B cell (primary cell): ENCODE data around the gene PSAP. TPM values are rescaled to one million over a fixed set of nuclear protein-coding genes. Genes with fewer than 3 reads are reported as not detected.

Experiments used
- ATAC-seq: fragments of 200-7000 bp; cut with Tn5 transposase; one replicate; pipeline ENCODE4 v1.10.0; 2021; ENCODE audit warnings: low read depth, mild to moderate bottlenecking, moderate number of reproducible peaks, moderate library complexity
- CTCF ChIA-PET: fragments of 350-600 bp; sonication (Branson Sonifier 250); formaldehyde crosslinking; loops from one replicate; lab custom pipeline; 2021; ENCODE audit warnings: antibody characterized with exemption, inconsistent platforms; lab: Charles Lee
- POLR2A ChIA-PET: fragments of 350-600 bp; sonication (Branson Sonifier 250); formaldehyde crosslinking; loops from one replicate; lab custom pipeline; 2021; ENCODE audit warnings: antibody characterized with exemption; lab: Charles Lee
- DNase-seq: peaks from one replicate; pipeline ENCODE4 v3.0.0; 2013
- H2AFZ ChIP-seq: 2 replicates; pipeline ENCODE4 v1.6.1; 2012; ENCODE audit warnings: mild to moderate bottlenecking, low read depth, low read length; ENCODE audit not compliant: insufficient read depth, poor library complexity, severe bottlenecking
- H3K27ac ChIP-seq, 2 donors: 1 replicate in 1 of 2; 2 replicates in 1 of 2; pipeline ENCODE4 v1.5.1; 2012 to 2013; ENCODE audit warnings: low read length in 2 of 2, mild to moderate bottlenecking in 2 of 2, moderate library complexity in 1 of 2
- H3K27me3 ChIP-seq, 4 experiments: fragments of 200-600 bp in 1 of 4; sonication (generic) in 1 of 4; replicated peaks in 1 of 4; 1 replicate in 2 of 4; 2 replicates in 2 of 4; pipeline versions ENCODE4 v1.6.1 to v1.7.0; 2013 to 2016; ENCODE audit warnings: low read length in 3 of 4, mild to moderate bottlenecking in 2 of 4, mixed read lengths in 1 of 4, moderate library complexity in 1 of 4; ENCODE audit not compliant: insufficient read depth in 4 of 4, control insufficient read depth in 3 of 4; ENCODE audit errors: control extremely low read depth in 1 of 4
- H3K36me3 ChIP-seq, 2 experiments: replicated peaks in 1 of 2; 1 replicate in 1 of 2; 2 replicates in 1 of 2; pipeline versions ENCODE4 v1.6.1 to v1.7.1; 2013; ENCODE audit warnings: low read length in 1 of 2; ENCODE audit not compliant: insufficient read depth in 2 of 2, control insufficient read depth in 1 of 2; ENCODE audit errors: control extremely low read depth in 1 of 2, extremely low read depth in 1 of 2
- H3K4me1 ChIP-seq, 2 donors: fragments of 200-600 bp in 1 of 2; sonication (generic) in 1 of 2; 1 replicate in 1 of 2; 2 replicates in 1 of 2; pipeline versions ENCODE4 v1.5.1 to v1.6.1; 2013 to 2017; ENCODE audit warnings: low read length in 2 of 2; ENCODE audit not compliant: control insufficient read depth in 2 of 2, insufficient read depth in 2 of 2
- H3K4me2 ChIP-seq: replicated peaks from 2 replicates; pipeline ENCODE3; 2012; ENCODE audit warnings: mild to moderate bottlenecking, low read depth, low read length; ENCODE audit not compliant: poor library complexity, severe bottlenecking
- H3K4me3 ChIP-seq, 5 experiments: fragments of 200-600 bp in 1 of 5; sonication (generic) in 1 of 5; 1 replicate in 3 of 5; 2 replicates in 2 of 5; pipeline versions ENCODE4 v1.5.1 to v1.7.0; 2011 to 2016; ENCODE audit warnings: low read length in 4 of 5, mild to moderate bottlenecking in 4 of 5, low read depth in 2 of 5, control low read depth in 1 of 5, moderate library complexity in 1 of 5; ENCODE audit not compliant: insufficient read depth in 1 of 5; ENCODE audit errors: control extremely low read depth in 1 of 5, extremely low read depth in 1 of 5
- H3K79me2 ChIP-seq: fragments of 200-600 bp; sonication (generic); one replicate; pipeline ENCODE4 v1.6.0; 2016; ENCODE audit warnings: low read length; ENCODE audit not compliant: control insufficient read depth, insufficient read depth
- H3K9ac ChIP-seq: fragments of 200-600 bp; sonication (generic); 2 replicates; pipeline ENCODE4 v1.6.1; 2017; ENCODE audit warnings: mild to moderate bottlenecking, low read length, moderate library complexity
- H3K9me3 ChIP-seq, 3 donors: one replicate each; pipeline versions ENCODE4 v1.6.1 to v1.7.1; 2013; ENCODE audit warnings: low read length in 2 of 3; ENCODE audit not compliant: control insufficient read depth in 2 of 3, insufficient read depth in 1 of 3; ENCODE audit errors: control extremely low read depth in 1 of 3
- H4K20me1 ChIP-seq: 2 replicates; pipeline ENCODE4 v1.6.0; 2012; ENCODE audit warnings: mild to moderate bottlenecking, low read length; ENCODE audit not compliant: insufficient read depth, control insufficient read depth, poor library complexity, severe bottlenecking
- H3K27ac Mint-ChIP-seq: one replicate; pipeline ENCODE4 v1.8.0; 2021; ENCODE audit warnings: mixed read lengths
- H3K27me3 Mint-ChIP-seq: one replicate; pipeline ENCODE4 v1.8.0; 2021; ENCODE audit warnings: mixed read lengths
- H3K4me1 Mint-ChIP-seq: one replicate; pipeline ENCODE4 v1.8.0; 2021; ENCODE audit warnings: mixed read lengths
- H3K4me3 Mint-ChIP-seq: one replicate; pipeline ENCODE4 v1.8.0; 2021; ENCODE audit warnings: mixed read lengths
- H3K9me3 Mint-ChIP-seq: one replicate; pipeline ENCODE4 v1.8.0; 2022; ENCODE audit warnings: mixed read lengths; ENCODE audit not compliant: insufficient read depth
- EZH2 ChIP-seq: IDR thresholded peaks from 2 replicates; pipeline ENCODE4 v1.6.1; 2012; ENCODE audit warnings: borderline replicate concordance, low read depth, mild to moderate bottlenecking, moderate library complexity, low read length; ENCODE audit not compliant: insufficient read depth, poor library complexity, severe bottlenecking
- WGBS: methylation state at CpG from one replicate; pipeline ENCODE4 v1.1.5; 2013; ENCODE audit warnings: missing lambda C conversion rate; ENCODE audit not compliant: insufficient coverage; 5-methylcytosine and 5-hydroxymethylcytosine counted together
- intact Hi-C: fragments of 100-400 bp; cut with micrococcal nuclease; formaldehyde crosslinking; loops from one replicate; pipeline ENCODE4 v1.10.0; 2022
- polyA plus RNA-seq: library from polyadenylated mRNA; depleted of rRNA; stranded (reverse); fragments of >200 nt; gene quantifications from 2 replicates; pipeline ENCODE4 v1.2.3, GENCODE V29; 2012
- total RNA-seq, 2 donors: library from RNA; stranded (reverse); fragments of 120-200 nt in 1 of 2; gene quantifications; 1 replicate in 1 of 2; 2 replicates in 1 of 2; pipeline versions ENCODE4 v1.2.3 to v1.2.4, GENCODE V29; 2013 to 2022
- TF ChIP-seq, protein P1 (sequence below): fragments of 200-600 bp; IDR thresholded peaks from one replicate; pipeline ENCODE4 v1.8.0; 2022; ENCODE audit warnings: antibody characterized with exemption, mild to moderate bottlenecking

The PSAP gene
- total and polyA plus RNA-seq, 2 donors (not counting 1 experiment from before 2014, with no cell fraction given), result 206 to 509 TPM

DNA sequence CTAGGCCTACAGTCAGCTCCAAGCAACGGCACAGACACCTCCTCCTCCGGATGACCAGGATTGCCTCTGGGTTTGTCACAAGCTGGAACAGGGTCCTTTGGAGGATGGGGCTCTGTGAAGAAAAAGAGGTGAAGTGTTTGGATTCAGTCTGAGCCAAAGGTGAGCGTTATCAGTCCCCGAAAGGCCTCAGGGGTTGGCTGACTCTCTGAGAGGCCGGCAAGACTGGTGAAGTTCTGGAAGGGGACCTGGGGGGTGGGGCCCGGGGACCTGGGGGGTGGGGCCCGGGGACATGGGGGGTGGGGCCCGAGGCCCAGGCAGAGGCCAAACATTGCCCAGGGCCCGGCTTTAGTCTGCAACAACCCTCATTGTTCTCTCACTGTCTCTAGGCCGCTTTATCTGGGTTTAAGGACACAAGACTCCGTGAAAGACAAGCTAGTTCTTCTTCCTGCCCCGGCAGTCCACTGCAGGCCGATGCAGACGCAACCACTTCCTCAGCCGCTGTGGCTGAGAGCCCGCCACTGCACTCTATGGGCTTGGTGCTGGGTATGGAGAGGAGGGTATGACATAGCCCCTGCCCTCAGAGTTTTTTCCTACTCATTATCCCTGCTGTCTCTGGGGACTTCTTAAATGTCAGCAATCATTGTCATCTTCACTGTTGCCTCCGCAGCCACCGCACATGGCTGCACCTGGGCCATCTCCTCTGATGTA is 27.4 kb upstream of the PSAP start:
- Histone ChIP-seq H4K20me1 (no peaks in the 10 kb centered on the region), H3K9me3 (no peaks in the 10 kb centered on the region), H3K4me3 (no peak overlapping the region), H3K27me3 (no peaks in the 10 kb centered on the region), H2AFZ (peak overlapping the region; percentile 18), H3K4me1 (peaks cover 32 to 43% of the 10 kb centered on the region in 2 donors), H3K36me3 (no peaks in the 10 kb centered on the region), H3K27ac (no peak overlapping the region), H3K9ac (no peak overlapping the region), H3K79me2 (no peaks in the 10 kb centered on the region), H3K4me2 (peak overlapping the region; percentile 66)
- Mint-ChIP-seq H3K4me1 (peaks cover 59% of the 10 kb centered on the region), H3K27ac (peak overlapping the region; percentile 87), H3K9me3 (no peaks in the 10 kb centered on the region), H3K4me3 (peak overlapping the region; percentile 66), H3K27me3 (no peaks in the 10 kb centered on the region)
- TF ChIP-seq, protein P1, sequence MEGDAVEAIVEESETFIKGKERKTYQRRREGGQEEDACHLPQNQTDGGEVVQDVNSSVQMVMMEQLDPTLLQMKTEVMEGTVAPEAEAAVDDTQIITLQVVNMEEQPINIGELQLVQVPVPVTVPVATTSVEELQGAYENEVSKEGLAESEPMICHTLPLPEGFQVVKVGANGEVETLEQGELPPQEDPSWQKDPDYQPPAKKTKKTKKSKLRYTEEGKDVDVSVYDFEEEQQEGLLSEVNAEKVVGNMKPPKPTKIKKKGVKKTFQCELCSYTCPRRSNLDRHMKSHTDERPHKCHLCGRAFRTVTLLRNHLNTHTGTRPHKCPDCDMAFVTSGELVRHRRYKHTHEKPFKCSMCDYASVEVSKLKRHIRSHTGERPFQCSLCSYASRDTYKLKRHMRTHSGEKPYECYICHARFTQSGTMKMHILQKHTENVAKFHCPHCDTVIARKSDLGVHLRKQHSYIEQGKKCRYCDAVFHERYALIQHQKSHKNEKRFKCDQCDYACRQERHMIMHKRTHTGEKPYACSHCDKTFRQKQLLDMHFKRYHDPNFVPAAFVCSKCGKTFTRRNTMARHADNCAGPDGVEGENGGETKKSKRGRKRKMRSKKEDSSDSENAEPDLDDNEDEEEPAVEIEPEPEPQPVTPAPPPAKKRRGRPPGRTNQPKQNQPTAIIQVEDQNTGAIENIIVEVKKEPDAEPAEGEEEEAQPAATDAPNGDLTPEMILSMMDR, result no peak
- no peak for TF ChIP-seq EZH2
- ChIA-PET POLR2A (interaction anchor here (0.6 to 1.7 kb wide), 11 partner anchors 9 to 474 kb away, joined by 3 to 8 read pairs (median 3); partner anchors contain the start of gene PSAP), CTCF (interaction anchor here (0.5 to 3.1 kb wide), 12 partner anchors 17 to 183 kb away, joined by 3 to 22 read pairs (median 4); no protein-coding TSS in a partner anchor)
- intact Hi-C loops, result loop anchor here (1.0 kb wide), 3 partner anchors 11 to 42 kb away; partner anchors contain the start of gene PSAP
- 13% methylated on average over 8 of the region's 18 CpGs for WGBS
- DNase-seq, result peak; percentile 61
- ATAC-seq, result peak; percentile 93

DNA sequence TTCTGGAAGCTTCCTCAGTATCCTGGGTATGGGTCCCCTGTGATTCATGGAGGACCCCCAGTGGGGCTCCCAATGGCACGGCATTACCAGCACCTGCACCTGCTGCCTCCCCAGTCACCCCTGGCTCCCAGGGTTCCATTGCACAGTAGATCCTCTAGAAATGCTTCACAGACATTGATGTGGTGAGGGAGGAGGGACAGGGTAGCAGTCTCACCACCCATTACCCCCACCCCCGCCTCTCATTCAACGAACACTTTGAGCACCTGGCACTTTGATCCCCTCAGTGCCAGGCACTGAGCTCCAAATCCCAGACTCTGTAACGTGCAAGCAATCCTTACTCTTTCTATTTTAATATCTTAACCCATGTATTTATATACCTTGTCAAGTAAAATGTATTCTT is 26.8 kb upstream of the PSAP start:
- H3K9me3 Mint-ChIP-seq, result no peaks in the 10 kb centered on the region
- no peaks in the 10 kb centered on the region for H3K9me3 ChIP-seq
- no peak overlapping the region for H3K9ac ChIP-seq
- DNase-seq (no peak), ATAC-seq (no peak)
- no peak overlapping the region for H3K4me2 ChIP-seq
- CTCF ChIA-PET, result interaction anchor here (1.0 to 3.1 kb wide), 8 partner anchors 18 to 183 kb away, joined by 3 to 22 read pairs (median 5); no protein-coding TSS in a partner anchor
- H4K20me1 ChIP-seq, result no peaks in the 10 kb centered on the region
- H3K4me1 Mint-ChIP-seq, result peaks cover 56% of the 10 kb centered on the region
- H3K27ac Mint-ChIP-seq, result no peak overlapping the region
- intact Hi-C loops, result loop anchor here (1.0 kb wide), 3 partner anchors 11 to 42 kb away; partner anchors contain the start of gene PSAP
- H3K27me3 Mint-ChIP-seq, result no peaks in the 10 kb centered on the region
- H2AFZ ChIP-seq, result no peak overlapping the region
- no peak overlapping the region for H3K4me3 Mint-ChIP-seq
- POLR2A ChIA-PET, result interaction anchor here (0.6 to 1.4 kb wide), 4 partner anchors 18 to 475 kb away, joined by 3 to 7 read pairs (median 4); no protein-coding TSS in a partner anchor
- H3K27ac ChIP-seq, result no peak overlapping the region
- TF ChIP-seq, protein P1, result no peak
- no peak for TF ChIP-seq EZH2
- no peak overlapping the region for H3K4me3 ChIP-seq
- H3K79me2 ChIP-seq, result no peaks in the 10 kb centered on the region
- H3K4me1 ChIP-seq, result peaks cover 28 to 43% of the 10 kb centered on the region in 2 donors
- no peaks in the 10 kb centered on the region for H3K27me3 ChIP-seq
- H3K36me3 ChIP-seq, result no peaks in the 10 kb centered on the region
- WGBS, result no CpG with 5 or more reads among the region's 4 CpGs
